Measurements from ENCODE around the gene PLA2G4B.
A peak's percentile ranks its signal among the peaks of the same experiment; 100 is the strongest.

Gene PLA2G4B

GRCh38 chr15:41894791-41895463 is 56.3 kb downstream of the PLA2G4B start:
- TF ChIP-seq EZH2phosphoT487 (IDR thresholded peaks at IDR 0.05; ENCODE audit: borderline replicate concordance): no peak
- TF ChIP-seq, protein P1, sequence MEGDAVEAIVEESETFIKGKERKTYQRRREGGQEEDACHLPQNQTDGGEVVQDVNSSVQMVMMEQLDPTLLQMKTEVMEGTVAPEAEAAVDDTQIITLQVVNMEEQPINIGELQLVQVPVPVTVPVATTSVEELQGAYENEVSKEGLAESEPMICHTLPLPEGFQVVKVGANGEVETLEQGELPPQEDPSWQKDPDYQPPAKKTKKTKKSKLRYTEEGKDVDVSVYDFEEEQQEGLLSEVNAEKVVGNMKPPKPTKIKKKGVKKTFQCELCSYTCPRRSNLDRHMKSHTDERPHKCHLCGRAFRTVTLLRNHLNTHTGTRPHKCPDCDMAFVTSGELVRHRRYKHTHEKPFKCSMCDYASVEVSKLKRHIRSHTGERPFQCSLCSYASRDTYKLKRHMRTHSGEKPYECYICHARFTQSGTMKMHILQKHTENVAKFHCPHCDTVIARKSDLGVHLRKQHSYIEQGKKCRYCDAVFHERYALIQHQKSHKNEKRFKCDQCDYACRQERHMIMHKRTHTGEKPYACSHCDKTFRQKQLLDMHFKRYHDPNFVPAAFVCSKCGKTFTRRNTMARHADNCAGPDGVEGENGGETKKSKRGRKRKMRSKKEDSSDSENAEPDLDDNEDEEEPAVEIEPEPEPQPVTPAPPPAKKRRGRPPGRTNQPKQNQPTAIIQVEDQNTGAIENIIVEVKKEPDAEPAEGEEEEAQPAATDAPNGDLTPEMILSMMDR (conservative IDR thresholded peaks at IDR 0.05; ENCODE audit: low read length): 0 out of 2 replicates have a peak, but pooled peaks have one; percentile 11
- peak overlapping the region; percentile 49 for H3K4me3 ChIP-seq (ENCODE audit: low read length, poor library complexity, severe bottlenecking)

DNA sequence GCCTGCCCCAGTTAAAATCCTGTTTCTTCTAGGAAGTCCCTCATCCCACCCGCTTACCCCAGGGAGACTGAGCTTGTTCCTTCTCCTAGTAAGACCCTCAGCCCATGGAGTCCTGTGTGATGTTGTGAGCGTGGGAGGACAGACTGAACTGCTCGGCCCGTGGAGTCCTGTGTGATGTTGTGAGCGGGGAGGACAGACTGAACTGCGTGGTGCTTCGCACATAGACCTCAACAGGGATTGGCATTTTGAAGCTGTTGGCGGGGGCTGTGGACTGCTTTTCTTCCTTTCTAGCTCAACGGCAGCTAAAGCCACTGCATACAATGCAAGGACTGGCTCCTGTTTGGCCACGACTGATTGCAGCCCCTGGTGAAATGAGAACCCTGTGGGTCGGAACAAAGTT is 56.8 kb downstream of the PLA2G4B start:
- Histone ChIP-seq H3K79me2 (ENCODE audit: insufficient read depth, low read length) (no peaks in the 10 kb centered on the region), H3K27me3 (ENCODE audit: insufficient read depth, low read length, poor library complexity, severe bottlenecking) (no peaks in the 10 kb centered on the region), H3K9me2 (replicated peaks; ENCODE audit: low read depth, low read length) (no peaks in the 10 kb centered on the region), H3K9me3 (ENCODE audit: insufficient read depth, low read depth, low read length) (no peaks in the 10 kb centered on the region), H4K20me1 (ENCODE audit: insufficient read depth, low read length, poor library complexity, severe bottlenecking) (no peaks in the 10 kb centered on the region), H3K4me3 (ENCODE audit: low read length, poor library complexity, severe bottlenecking) (peak overlapping the region; percentile 49), H3K9ac (ENCODE audit: low read depth, low read length, poor library complexity, severe bottlenecking) (peak overlapping the region; percentile 58), H3K36me3 (ENCODE audit: insufficient read depth, low read length) (no peaks in the 10 kb centered on the region), H3K4me2 (ENCODE audit: low read depth, low read length, poor library complexity, severe bottlenecking) (peak overlapping the region; percentile 69), H3K4me1 (ENCODE audit: insufficient read depth, low read length, poor library complexity, severe bottlenecking) (peaks cover 24% of the 10 kb centered on the region), H2AFZ (ENCODE audit: low read length) (no peak overlapping the region), H3F3A (ENCODE audit: low read depth) (no peaks in the 10 kb centered on the region)
- TF ChIP-seq, protein P1 (conservative IDR thresholded peaks at IDR 0.05; ENCODE audit: low read length): no peak
- TF ChIP-seq EZH2phosphoT487 (IDR thresholded peaks at IDR 0.05; ENCODE audit: borderline replicate concordance): no peak

More at GRCh38 chr15:41894791-41895463, 56.3 kb downstream of the PLA2G4B start:
- Histone ChIP-seq H3F3A (ENCODE audit: low read depth) (no peaks in the 10 kb centered on the region), H3K36me3 (ENCODE audit: insufficient read depth, low read length) (no peaks in the 10 kb centered on the region), H3K4me2 (ENCODE audit: low read depth, low read length, poor library complexity, severe bottlenecking) (peak overlapping the region; percentile 69), H4K20me1 (ENCODE audit: insufficient read depth, low read length, poor library complexity, severe bottlenecking) (no peaks in the 10 kb centered on the region), H3K9me2 (replicated peaks; ENCODE audit: low read depth, low read length) (no peaks in the 10 kb centered on the region), H2AFZ (ENCODE audit: low read length) (peak overlapping the region; percentile 29; the same call in 1 of the 2 replicates), H3K27me3 (ENCODE audit: insufficient read depth, low read length, poor library complexity, severe bottlenecking) (no peaks in the 10 kb centered on the region), H3K4me1 (ENCODE audit: insufficient read depth, low read length, poor library complexity, severe bottlenecking) (peaks cover 20% of the 10 kb centered on the region), H3K9ac (ENCODE audit: low read depth, low read length, poor library complexity, severe bottlenecking) (peak overlapping the region; percentile 58), H3K9me3 (ENCODE audit: insufficient read depth, low read depth, low read length) (no peaks in the 10 kb centered on the region), H3K79me2 (ENCODE audit: insufficient read depth, low read length) (no peaks in the 10 kb centered on the region)

DNA sequence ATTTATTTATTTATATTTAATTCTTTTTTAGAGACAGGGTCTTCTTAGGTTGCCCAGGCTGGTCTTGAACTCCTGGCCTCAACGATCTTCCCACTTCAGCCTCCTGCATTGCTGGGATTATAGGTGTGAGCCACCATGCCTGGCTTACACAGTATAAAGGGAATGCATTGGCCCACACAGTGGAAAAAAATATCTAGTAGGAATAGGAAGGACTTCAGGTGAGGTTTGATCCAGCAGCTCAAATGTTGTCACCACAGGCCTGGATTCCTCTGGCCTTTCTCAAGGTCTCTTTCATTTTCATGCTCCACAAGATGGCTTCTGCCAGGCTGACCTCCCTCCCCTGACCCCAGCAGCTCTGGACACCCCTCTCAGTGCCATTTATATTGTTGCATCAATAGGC is 57.3 kb downstream of the PLA2G4B start:
- Histone ChIP-seq H3K36me3 (ENCODE audit: insufficient read depth, low read length) (no peaks in the 10 kb centered on the region), H3K27me3 (ENCODE audit: insufficient read depth, low read length, poor library complexity, severe bottlenecking) (no peaks in the 10 kb centered on the region), H3K9ac (ENCODE audit: low read depth, low read length, poor library complexity, severe bottlenecking) (no peak overlapping the region), H2AFZ (ENCODE audit: low read length) (no peak overlapping the region), H3K9me2 (replicated peaks; ENCODE audit: low read depth, low read length) (no peaks in the 10 kb centered on the region), H3K9me3 (ENCODE audit: insufficient read depth, low read depth, low read length) (no peaks in the 10 kb centered on the region), H3F3A (ENCODE audit: low read depth) (no peaks in the 10 kb centered on the region), H3K4me1 (ENCODE audit: insufficient read depth, low read length, poor library complexity, severe bottlenecking) (peaks cover 28% of the 10 kb centered on the region), H3K79me2 (ENCODE audit: insufficient read depth, low read length) (no peaks in the 10 kb centered on the region), H3K4me3 (ENCODE audit: low read length, poor library complexity, severe bottlenecking) (no peak overlapping the region), H4K20me1 (ENCODE audit: insufficient read depth, low read length, poor library complexity, severe bottlenecking) (no peaks in the 10 kb centered on the region), H3K4me2 (ENCODE audit: low read depth, low read length, poor library complexity, severe bottlenecking) (no peak overlapping the region)
- TF ChIP-seq, protein P1 (conservative IDR thresholded peaks at IDR 0.05; ENCODE audit: low read length): no peak
- TF ChIP-seq EZH2phosphoT487 (IDR thresholded peaks at IDR 0.05; ENCODE audit: borderline replicate concordance): no peak
